Measurements from ENCODE around the gene NF2.

Gene NF2

GRCh38 chr22:29638678-29639077 is 35.2 kb downstream of the NF2 start:
- no peak for DNase-seq (ENCODE audit: low read depth)
- no peak for TF ChIP-seq CTCF (IDR thresholded peaks at IDR 0.05; ENCODE audit: control insufficient read depth, insufficient read depth, low read depth, low read length, missing control alignments)
- no peak overlapping the region for H3K4me3 ChIP-seq (ENCODE audit: control insufficient read depth, low read depth, low read length)

- H3K4me3 ChIP-seq (ENCODE audit: control insufficient read depth, low read depth, low read length): no peak overlapping the region
- no peak for DNase-seq (ENCODE audit: low read depth)
- no peak for TF ChIP-seq CTCF (IDR thresholded peaks at IDR 0.05; ENCODE audit: control insufficient read depth, insufficient read depth, low read depth, low read length, missing control alignments)
These were observed 35.7 kb downstream of the NF2 start for GRCh38 chr22:29639096-29639495.

- DNase-seq (ENCODE audit: low read depth): no peak
- TF ChIP-seq CTCF (IDR thresholded peaks at IDR 0.05; ENCODE audit: control insufficient read depth, insufficient read depth, low read depth, low read length, missing control alignments): no peak
- H3K4me3 ChIP-seq (ENCODE audit: control insufficient read depth, low read depth, low read length): no peak overlapping the region
These were observed 37.7 kb downstream of the NF2 start for GRCh38 chr22:29641042-29641699.

GRCh38 chr22:29641700-29642330 is 38.4 kb downstream of the NF2 start:
- H3K4me3 ChIP-seq (ENCODE audit: control insufficient read depth, low read depth, low read length): no peak overlapping the region
- DNase-seq (ENCODE audit: low read depth): no peak
- no peak for TF ChIP-seq CTCF (IDR thresholded peaks at IDR 0.05; ENCODE audit: control insufficient read depth, insufficient read depth, low read depth, low read length, missing control alignments)

- TF ChIP-seq CTCF (IDR thresholded peaks at IDR 0.05; ENCODE audit: control insufficient read depth, insufficient read depth, low read depth, low read length, missing control alignments): no peak
- DNase-seq (ENCODE audit: low read depth): no peak
- H3K4me3 ChIP-seq (ENCODE audit: control insufficient read depth, low read depth, low read length): no peak overlapping the region
These were observed 39.3 kb downstream of the NF2 start for GRCh38 chr22:29642694-29643093.

GRCh38 chr22:29647954-29648737 is 44.7 kb downstream of the NF2 start:
- no peak overlapping the region for H3K4me3 ChIP-seq (ENCODE audit: control insufficient read depth, low read depth, low read length)
- TF ChIP-seq CTCF (IDR thresholded peaks at IDR 0.05; ENCODE audit: control insufficient read depth, insufficient read depth, low read depth, low read length, missing control alignments): no peak
- DNase-seq (ENCODE audit: low read depth): no peak

Measured in AG09309 (cell line).